HepG2 (cell line): Measurements from ENCODE around the gene CAPSL. TPM values are rescaled to one million over a fixed set of nuclear protein-coding genes. Genes with fewer than 3 reads are reported as not detected.

ENCODE experiments used
- ATAC-seq: fragments of 200-7000 bp; cut with Tn5 transposase; 3 replicates; pipeline ENCODE4 v1.9.1; 2020; ENCODE audit warnings: mild to moderate bottlenecking, moderate library complexity
- BruUV-seq: library from RNA; stranded (reverse); fragments of 400-500 nt; replicated peaks from 2 replicates; lab custom pipeline; 2021; lab: Mats Ljungman, UMichigan
- CTCF ChIA-PET: fragments of 300-600 bp; formaldehyde crosslinking; extraction: SDS; loops from one replicate; lab custom pipeline; 2021; ENCODE audit warnings: low total read pairs, inconsistent platforms, low intra/inter-chr PET ratio; lab: Yijun Ruan, JAX
- POLR2A ChIA-PET: fragments of 350-600 bp; sonication (Branson Sonifier 250); formaldehyde crosslinking; loops from one replicate; lab custom pipeline; 2020; ENCODE audit warnings: antibody characterized with exemption, inconsistent platforms; lab: Yijun Ruan, JAX
- DNase-seq: peaks from one replicate; pipeline ENCODE4 v3.0.0-alpha.2; 2015; ENCODE audit warnings: low spot score
- FAIRE-seq: peaks from 3 replicates; lab custom pipeline; 2011; peaks lifted over from hg19 to GRCh38; lab: Jason Lieb, UNC
- H2AFZ ChIP-seq: one replicate; pipeline ENCODE4 v1.6.1; 2011; ENCODE audit warnings: low read length, inconsistent platforms
- H3K27ac ChIP-seq: fragments of 300-600 bp; 3 replicates; pipeline ENCODE4 v1.8.0; 2011; ENCODE audit warnings: mixed run types, mild to moderate bottlenecking, mixed read lengths, low read length, inconsistent platforms; ENCODE audit not compliant: insufficient read depth; ENCODE audit errors: extremely low read length
- H3K27me3 ChIP-seq, 2 experiments: fragments of 200-600 bp in 1 of 2; 2 replicates in 1 of 2; 3 replicates in 1 of 2; pipeline versions ENCODE4 v1.6.0 to v1.8.0; 2011; ENCODE audit warnings: low read length in 2 of 2, mild to moderate bottlenecking in 2 of 2, moderate library complexity in 2 of 2, inconsistent platforms in 1 of 2; ENCODE audit not compliant: insufficient read depth in 2 of 2, control insufficient read depth in 1 of 2
- H3K36me3 ChIP-seq, 2 experiments: fragments of 200-600 bp in 1 of 2; replicated peaks in 1 of 2; 2 replicates in 1 of 2; 3 replicates in 1 of 2; pipeline versions ENCODE4 v1.5.1 to v1.8.0; 2011; ENCODE audit warnings: low read length in 2 of 2, inconsistent platforms in 1 of 2; ENCODE audit not compliant: insufficient read depth in 2 of 2, control insufficient read depth in 1 of 2
- H3K4me1 ChIP-seq: 2 replicates; pipeline ENCODE4 v1.5.1; 2012; ENCODE audit warnings: low read length, inconsistent platforms; ENCODE audit not compliant: insufficient read depth
- H3K4me2 ChIP-seq: 2 replicates; pipeline ENCODE4 v1.6.0; 2011; ENCODE audit warnings: low read depth, low read length, inconsistent platforms
- H3K4me3 ChIP-seq, 3 experiments: fragments of 200-600 bp in 1 of 3; sonication (generic), shearing (Covaris generic) in 1 of 3; replicated peaks in 1 of 3; 2 replicates each; pipeline ENCODE4 v1.5.1; 2011 to 2016; ENCODE audit warnings: low read length in 3 of 3, inconsistent platforms in 2 of 3, low read depth in 2 of 3, mild to moderate bottlenecking in 2 of 3, control low read depth in 1 of 3, mixed read lengths in 1 of 3; ENCODE audit not compliant: insufficient read depth in 1 of 3
- H3K79me2 ChIP-seq: one replicate; pipeline ENCODE4 v1.6.1; 2011; ENCODE audit warnings: low read length, inconsistent platforms; ENCODE audit not compliant: insufficient read depth
- H3K9ac ChIP-seq: 2 replicates; pipeline ENCODE4 v1.6.0; 2011; ENCODE audit warnings: mild to moderate bottlenecking, low read depth, low read length, inconsistent platforms; ENCODE audit not compliant: insufficient read depth
- H3K9me3 ChIP-seq: 2 replicates; pipeline ENCODE4 v1.5.1; 2012; ENCODE audit warnings: mild to moderate bottlenecking, low read length
- H4K20me1 ChIP-seq: 2 replicates; pipeline ENCODE4 v1.6.0; 2011; ENCODE audit warnings: inconsistent platforms, mild to moderate bottlenecking, low read length, moderate library complexity; ENCODE audit not compliant: insufficient read depth
- CREB1 ChIP-seq, 2 experiments: fragments of 450-650 bp in 1 of 2; IDR thresholded peaks; 2 replicates each; pipeline ENCODE4 v1.6.1; 2016 to 2017; ENCODE audit warnings: control low read depth in 1 of 2, mild to moderate bottlenecking in 1 of 2, missing compliant biosample characterization in 1 of 2, missing genetic modification characterization in 1 of 2
- HHEX ChIP-seq: IDR thresholded peaks from 2 replicates; pipeline ENCODE4 v1.6.1; 2016; ENCODE audit warnings: control low read depth
- NPAS2 ChIP-seq: sonication (generic); formaldehyde crosslinking; IDR thresholded peaks from 2 replicates; pipeline ENCODE4 v1.8.0; 2022; ENCODE audit warnings: mild to moderate bottlenecking, missing genetic modification reagents, borderline replicate concordance
- TAF1 ChIP-seq: sonication (generic); formaldehyde crosslinking; IDR thresholded peaks from 2 replicates; pipeline ENCODE4 v1.4.0; 2020; ENCODE audit warnings: missing genetic modification reagents
- ZHX2 ChIP-seq, 2 experiments: sonication (generic) in 1 of 2; formaldehyde crosslinking in 1 of 2; IDR thresholded peaks; 2 replicates each; pipeline versions ENCODE4 v1.6.1 to v1.9.0; 2014 to 2022; ENCODE audit warnings: antibody characterized with exemption in 1 of 2, borderline replicate concordance in 1 of 2, inconsistent platforms in 1 of 2, low read depth in 1 of 2, missing genetic modification reagents in 1 of 2
- WGBS: methylation state at CpG from one replicate; pipeline ENCODE4 v1.1.6; 2017; ENCODE audit warnings: low lambda C conversion rate; 5-methylcytosine and 5-hydroxymethylcytosine counted together
- in situ Hi-C: cut with HindIII; loops from 2 replicates; pipeline ENCODE4 v1.10.0; 2017; ENCODE audit warnings: low pct_unique_long_range_greater_than_20kb; ENCODE audit not compliant: extremely low pct_ligation_motif_present
- intact Hi-C: fragments of 100-400 bp; cut with micrococcal nuclease; formaldehyde crosslinking; loops from one replicate; pipeline ENCODE4 v1.10.0; 2022; ENCODE audit not compliant: unreplicated experiment
- polyA plus RNA-seq, 8 experiments: library from polyadenylated mRNA; depleted of rRNA in 3 of 8; stranded (reverse) in 7 of 8; unstranded in 1 of 8; fragments of >200 nt; fragmentation: Illumina TruSeq in 4 of 8; extraction: Trizol in 4 of 8; gene quantifications; 2 replicates each; pipeline versions ENCODE4 v1.2.1 to v1.2.3, GENCODE V29; 2011 to 2016; ENCODE audit warnings: low read depth in 4 of 8, missing spikeins in 1 of 8, mixed read lengths in 1 of 8; ENCODE audit not compliant: insufficient read depth in 1 of 8
- total RNA-seq, 5 experiments: library from RNA; depleted of rRNA; stranded (reverse); fragments of >200 nt; fragmentation: Illumina TruSeq; extraction: Trizol; gene quantifications; 2 replicates each; pipeline ENCODE4 v1.2.3, GENCODE V29; 2016; ENCODE audit warnings: low read depth in 1 of 5
- TF ChIP-seq, protein P1 (sequence below): sonication (generic); formaldehyde crosslinking; IDR thresholded peaks from 2 replicates; pipeline ENCODE4 v1.4.0; 2020; ENCODE audit warnings: missing genetic modification reagents
- TF ChIP-seq, protein P2 (sequence below): sonication (generic); formaldehyde crosslinking; conservative IDR thresholded peaks from 2 replicates; pipeline ENCODE4 v1.4.0; 2020; ENCODE audit warnings: mild to moderate bottlenecking, missing genetic modification reagents, moderate library complexity

The CAPSL gene
- total and polyA plus RNA-seq, 2 of the 13 experiments (the other 11 are each of a cell fraction or from before 2014, with no cell fraction given), result not detected

GRCh38 chr5:35902046-35902672 is 36.3 kb downstream of the CAPSL start (continued):
- TF ChIP-seq, protein P1, sequence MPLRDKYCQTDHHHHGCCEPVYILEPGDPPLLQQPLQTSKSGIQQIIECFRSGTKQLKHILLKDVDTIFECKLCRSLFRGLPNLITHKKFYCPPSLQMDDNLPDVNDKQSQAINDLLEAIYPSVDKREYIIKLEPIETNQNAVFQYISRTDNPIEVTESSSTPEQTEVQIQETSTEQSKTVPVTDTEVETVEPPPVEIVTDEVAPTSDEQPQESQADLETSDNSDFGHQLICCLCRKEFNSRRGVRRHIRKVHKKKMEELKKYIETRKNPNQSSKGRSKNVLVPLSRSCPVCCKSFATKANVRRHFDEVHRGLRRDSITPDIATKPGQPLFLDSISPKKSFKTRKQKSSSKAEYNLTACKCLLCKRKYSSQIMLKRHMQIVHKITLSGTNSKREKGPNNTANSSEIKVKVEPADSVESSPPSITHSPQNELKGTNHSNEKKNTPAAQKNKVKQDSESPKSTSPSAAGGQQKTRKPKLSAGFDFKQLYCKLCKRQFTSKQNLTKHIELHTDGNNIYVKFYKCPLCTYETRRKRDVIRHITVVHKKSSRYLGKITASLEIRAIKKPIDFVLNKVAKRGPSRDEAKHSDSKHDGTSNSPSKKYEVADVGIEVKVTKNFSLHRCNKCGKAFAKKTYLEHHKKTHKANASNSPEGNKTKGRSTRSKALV (CRISPR knock-in tag), result no peak

- TF ChIP-seq NPAS2 (CRISPR knock-in tag) (no peak), CREB1 (IDR thresholded peaks at IDR 0.05) (0 out of 2 replicates have a peak, but pooled peaks have one; percentile 13), CREB1 (CRISPR knock-in tag; IDR thresholded peaks at IDR 0.05) (no peak), HHEX (no peak), ZHX2 (IDR thresholded peaks at IDR 0.05; ENCODE audit: low read depth) (no peak), ZHX2 (CRISPR knock-in tag; IDR thresholded peaks at IDR 0.05; ENCODE audit: borderline replicate concordance) (no peak), TAF1 (CRISPR knock-in tag) (no peak)
- TF ChIP-seq, protein P2, sequence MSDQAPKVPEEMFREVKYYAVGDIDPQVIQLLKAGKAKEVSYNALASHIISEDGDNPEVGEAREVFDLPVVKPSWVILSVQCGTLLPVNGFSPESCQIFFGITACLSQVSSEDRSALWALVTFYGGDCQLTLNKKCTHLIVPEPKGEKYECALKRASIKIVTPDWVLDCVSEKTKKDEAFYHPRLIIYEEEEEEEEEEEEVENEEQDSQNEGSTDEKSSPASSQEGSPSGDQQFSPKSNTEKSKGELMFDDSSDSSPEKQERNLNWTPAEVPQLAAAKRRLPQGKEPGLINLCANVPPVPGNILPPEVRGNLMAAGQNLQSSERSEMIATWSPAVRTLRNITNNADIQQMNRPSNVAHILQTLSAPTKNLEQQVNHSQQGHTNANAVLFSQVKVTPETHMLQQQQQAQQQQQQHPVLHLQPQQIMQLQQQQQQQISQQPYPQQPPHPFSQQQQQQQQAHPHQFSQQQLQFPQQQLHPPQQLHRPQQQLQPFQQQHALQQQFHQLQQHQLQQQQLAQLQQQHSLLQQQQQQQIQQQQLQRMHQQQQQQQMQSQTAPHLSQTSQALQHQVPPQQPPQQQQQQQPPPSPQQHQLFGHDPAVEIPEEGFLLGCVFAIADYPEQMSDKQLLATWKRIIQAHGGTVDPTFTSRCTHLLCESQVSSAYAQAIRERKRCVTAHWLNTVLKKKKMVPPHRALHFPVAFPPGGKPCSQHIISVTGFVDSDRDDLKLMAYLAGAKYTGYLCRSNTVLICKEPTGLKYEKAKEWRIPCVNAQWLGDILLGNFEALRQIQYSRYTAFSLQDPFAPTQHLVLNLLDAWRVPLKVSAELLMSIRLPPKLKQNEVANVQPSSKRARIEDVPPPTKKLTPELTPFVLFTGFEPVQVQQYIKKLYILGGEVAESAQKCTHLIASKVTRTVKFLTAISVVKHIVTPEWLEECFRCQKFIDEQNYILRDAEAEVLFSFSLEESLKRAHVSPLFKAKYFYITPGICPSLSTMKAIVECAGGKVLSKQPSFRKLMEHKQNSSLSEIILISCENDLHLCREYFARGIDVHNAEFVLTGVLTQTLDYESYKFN (CRISPR knock-in tag), result no peak
- Histone ChIP-seq H3K9ac (no peak overlapping the region), H3K4me1 (no peaks in the 10 kb centered on the region), H3K4me3 (no peak overlapping the region), H3K79me2 (no peaks in the 10 kb centered on the region), H2AFZ (no peak overlapping the region), H3K9me3 (no peaks in the 10 kb centered on the region), H3K36me3 (no peaks in the 10 kb centered on the region), H4K20me1 (no peaks in the 10 kb centered on the region), H3K27ac (no peak overlapping the region), H3K27me3 (no peaks in the 10 kb centered on the region), H3K4me2 (no peak overlapping the region)
- FAIRE-seq (no peak), ATAC-seq (no peak), DNase-seq (no peak)
- 8% methylated on average over 3 of the region's 3 CpGs for WGBS
- no TSS peak for BruUV-seq
- intact Hi-C loops, result no loop called here
- ChIA-PET POLR2A (no interaction called here), CTCF (no interaction called here)
- in situ Hi-C loops, result no loop called here
Observed at GRCh38 chr5:35900972-35901695, 37.3 kb downstream of the CAPSL start.
